ENCODE measurements around the gene CARHSP1. TPM values are rescaled to one million over a fixed set of nuclear protein-coding genes. Genes with fewer than 3 reads are reported as not detected.
"Not testable (repeated sequence)": the region's sequence is repeated elsewhere in the genome, so short reads cannot be mapped to it uniquely, and the experiment has no call there.

CARHSP1 gene
- total RNA-seq, 1 donor from 2014 or later = 27.0 TPM

DNA sequence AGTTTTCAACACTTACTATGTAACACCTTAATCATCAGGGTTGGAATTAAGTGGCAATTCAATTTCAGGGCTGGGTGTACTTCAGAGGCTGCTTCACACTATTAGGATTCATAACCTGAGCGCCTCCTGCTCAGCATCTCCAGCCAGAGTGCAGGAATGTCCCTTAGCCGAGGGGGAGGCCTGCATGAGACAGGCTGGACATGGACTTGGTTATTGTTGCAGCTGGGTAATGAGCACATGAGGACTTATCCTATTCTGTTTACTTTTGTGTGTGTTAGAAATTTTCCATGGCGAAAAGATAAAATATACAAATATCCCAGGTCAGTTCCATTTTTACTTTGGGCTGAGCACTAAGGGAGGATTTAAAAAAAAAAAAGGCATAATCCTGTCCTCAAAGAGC is 60.8 kb downstream of the CARHSP1 start:
- Mint-ChIP-seq H3K36me3 (ENCODE audit: low read depth) (peaks cover 90% of the 10 kb centered on the region), H3K9me3 (no peaks in the 10 kb centered on the region), H3K27me3 (no peaks in the 10 kb centered on the region), H3K27ac (no peak overlapping the region), H3K4me1 (no peaks in the 10 kb centered on the region), H3K4me3 (no peak overlapping the region)
- intact Hi-C loops (cut with micrococcal nuclease) = no loop called here
- ATAC-seq (ENCODE audit: low read depth) = no peak
- POLR2A ChIA-PET = no interaction called here
- DNase-seq = no peak
- TF ChIP-seq, protein P1, sequence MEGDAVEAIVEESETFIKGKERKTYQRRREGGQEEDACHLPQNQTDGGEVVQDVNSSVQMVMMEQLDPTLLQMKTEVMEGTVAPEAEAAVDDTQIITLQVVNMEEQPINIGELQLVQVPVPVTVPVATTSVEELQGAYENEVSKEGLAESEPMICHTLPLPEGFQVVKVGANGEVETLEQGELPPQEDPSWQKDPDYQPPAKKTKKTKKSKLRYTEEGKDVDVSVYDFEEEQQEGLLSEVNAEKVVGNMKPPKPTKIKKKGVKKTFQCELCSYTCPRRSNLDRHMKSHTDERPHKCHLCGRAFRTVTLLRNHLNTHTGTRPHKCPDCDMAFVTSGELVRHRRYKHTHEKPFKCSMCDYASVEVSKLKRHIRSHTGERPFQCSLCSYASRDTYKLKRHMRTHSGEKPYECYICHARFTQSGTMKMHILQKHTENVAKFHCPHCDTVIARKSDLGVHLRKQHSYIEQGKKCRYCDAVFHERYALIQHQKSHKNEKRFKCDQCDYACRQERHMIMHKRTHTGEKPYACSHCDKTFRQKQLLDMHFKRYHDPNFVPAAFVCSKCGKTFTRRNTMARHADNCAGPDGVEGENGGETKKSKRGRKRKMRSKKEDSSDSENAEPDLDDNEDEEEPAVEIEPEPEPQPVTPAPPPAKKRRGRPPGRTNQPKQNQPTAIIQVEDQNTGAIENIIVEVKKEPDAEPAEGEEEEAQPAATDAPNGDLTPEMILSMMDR (IDR thresholded peaks at IDR 0.05) = no peak
- CTCF ChIA-PET = no interaction called here

DNA sequence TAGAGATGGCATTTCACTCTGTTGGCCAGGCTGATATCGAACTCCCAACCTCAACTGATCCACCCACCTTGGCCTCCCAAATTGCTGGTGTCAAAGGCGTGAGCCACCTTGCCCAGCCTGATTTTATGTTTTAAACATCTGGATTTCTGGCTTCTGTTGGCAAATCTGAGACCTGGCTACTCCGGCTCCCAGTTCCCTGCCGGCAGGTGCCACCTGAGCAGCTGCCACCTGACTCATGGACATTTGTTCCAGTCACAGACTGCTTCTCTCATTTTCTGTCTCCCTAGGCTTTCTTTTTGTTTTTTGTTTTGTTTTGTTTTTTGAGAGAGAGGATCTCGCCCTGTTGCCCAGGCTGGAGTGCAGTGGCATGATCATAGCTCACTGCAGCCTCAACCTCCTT is 61.6 kb downstream of the CARHSP1 start:
- Mint-ChIP-seq H3K4me1 (no peaks in the 10 kb centered on the region), H3K27me3 (no peaks in the 10 kb centered on the region), H3K4me3 (no peak overlapping the region), H3K36me3 (ENCODE audit: low read depth) (peaks cover 90% of the 10 kb centered on the region), H3K9me3 (no peaks in the 10 kb centered on the region), H3K27ac (no peak overlapping the region)
- no peak for ATAC-seq (ENCODE audit: low read depth)
- no peak for DNase-seq
- CTCF ChIA-PET = no interaction called here
- TF ChIP-seq, protein P1 (IDR thresholded peaks at IDR 0.05) = no peak
- POLR2A ChIA-PET = no interaction called here
- intact Hi-C loops (cut with micrococcal nuclease) = no loop called here

DNA sequence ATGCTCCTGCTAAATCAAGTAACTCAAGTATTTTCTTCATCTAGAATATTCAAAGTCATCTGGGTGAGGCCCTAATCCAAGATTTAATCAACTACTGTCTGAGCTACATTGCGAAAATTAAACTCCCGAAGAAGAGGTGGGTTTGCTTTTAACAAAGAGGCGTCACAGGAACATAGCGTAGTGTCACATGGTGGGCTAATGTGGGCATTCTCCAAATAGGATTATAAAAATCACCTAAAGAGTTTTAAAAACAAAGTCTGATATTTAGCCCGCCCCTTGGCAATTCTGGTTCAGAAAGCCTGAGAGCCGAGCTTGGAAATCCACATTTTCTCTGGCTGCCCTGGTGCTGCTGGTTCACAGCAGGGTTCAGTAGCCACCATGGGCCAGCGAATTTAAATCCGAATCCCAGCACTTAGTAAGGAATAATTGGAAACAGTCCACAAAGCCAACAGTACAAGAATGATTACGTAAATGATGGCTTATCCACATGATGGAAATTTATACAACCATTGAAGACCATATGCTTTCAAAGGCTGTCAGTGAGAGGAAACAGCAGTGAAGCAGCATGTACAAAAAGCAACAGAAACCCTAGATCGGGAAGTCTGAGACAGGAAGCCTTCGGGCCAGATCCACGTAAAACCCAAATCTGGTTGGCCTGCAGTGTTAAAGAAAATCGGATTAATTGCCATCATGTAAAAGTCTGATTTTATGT is 62.4 kb downstream of the CARHSP1 start:
- Mint-ChIP-seq H3K36me3 (ENCODE audit: low read depth) (peaks cover 89% of the 10 kb centered on the region), H3K27ac (no peak overlapping the region), H3K4me1 (no peaks in the 10 kb centered on the region), H3K9me3 (no peaks in the 10 kb centered on the region), H3K4me3 (no peak overlapping the region), H3K27me3 (no peaks in the 10 kb centered on the region)
- CTCF ChIA-PET = no interaction called here
- TF ChIP-seq, protein P1 (IDR thresholded peaks at IDR 0.05) = no peak
- POLR2A ChIA-PET = no interaction called here
- intact Hi-C loops (cut with micrococcal nuclease) = no loop called here
- ATAC-seq (ENCODE audit: low read depth) = no peak
- DNase-seq = no peak

DNA sequence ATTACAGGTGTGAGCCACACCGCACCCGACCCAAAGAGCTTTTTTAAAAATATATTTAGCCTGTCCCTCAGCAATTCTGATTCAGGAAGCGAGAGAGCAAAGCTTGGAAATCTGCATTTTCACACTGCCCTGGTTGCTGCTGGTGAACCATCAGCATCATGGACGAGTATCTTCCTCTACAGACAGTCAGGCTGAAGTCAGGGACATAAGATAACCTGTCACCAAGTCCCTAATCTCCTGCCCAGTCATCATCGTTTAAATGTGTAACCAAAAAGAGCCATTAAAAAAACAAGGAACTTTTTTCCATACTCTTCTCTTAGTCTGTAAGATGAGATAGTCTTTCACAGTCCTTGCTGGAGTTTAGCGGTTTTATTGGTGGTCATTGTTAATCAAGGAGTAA is 64.5 kb downstream of the CARHSP1 start:
- peaks cover 71% of the 10 kb centered on the region for H3K36me3 Mint-ChIP-seq (ENCODE audit: low read depth)
- no peaks in the 10 kb centered on the region for H3K27me3 Mint-ChIP-seq
- intact Hi-C loops (cut with micrococcal nuclease) = no loop called here
- DNase-seq (no peak), ATAC-seq (ENCODE audit: low read depth) (no peak)
- TF ChIP-seq, protein P1 (IDR thresholded peaks at IDR 0.05) = no peak
- H3K27ac Mint-ChIP-seq = no peak overlapping the region
- ChIA-PET CTCF (no interaction called here), POLR2A (no interaction called here)
- no peak overlapping the region for H3K4me3 Mint-ChIP-seq
- peaks cover 5% of the 10 kb centered on the region for H3K4me1 Mint-ChIP-seq
- no peaks in the 10 kb centered on the region for H3K9me3 Mint-ChIP-seq

DNA sequence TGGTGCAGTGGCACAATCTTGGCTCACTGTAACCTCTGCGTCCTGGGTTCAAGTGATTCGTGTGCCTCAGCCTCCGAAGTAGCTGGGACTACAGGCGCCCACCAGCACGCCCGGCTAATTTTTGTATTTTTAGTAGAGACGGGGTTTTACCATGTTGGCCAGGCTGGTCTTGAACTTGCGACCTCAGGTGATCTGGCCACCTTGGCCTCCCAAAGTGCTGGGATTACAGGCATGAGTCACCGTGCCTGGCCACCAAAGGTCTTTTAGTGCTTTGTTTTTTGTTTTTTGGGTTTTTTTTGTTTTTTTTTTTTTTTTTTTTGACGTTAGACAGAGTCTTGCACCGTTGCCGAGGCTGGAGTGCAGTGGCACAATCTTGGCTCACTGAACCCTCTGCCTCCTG is 65.1 kb downstream of the CARHSP1 start:
- peaks cover 67% of the 10 kb centered on the region for H3K36me3 Mint-ChIP-seq (ENCODE audit: low read depth)
- H3K9me3 Mint-ChIP-seq; H3K27ac Mint-ChIP-seq; DNase-seq; POLR2A ChIA-PET; ATAC-seq (ENCODE audit: low read depth); CTCF ChIA-PET; H3K27me3 Mint-ChIP-seq; intact Hi-C loops (cut with micrococcal nuclease); H3K4me1 Mint-ChIP-seq; H3K4me3 Mint-ChIP-seq: not testable (repeated sequence)

Other genes starting within 250 kb of the CARHSP1 start
- gene METTL22, start 247.3 kb downstream of the CARHSP1 start, total RNA-seq = 36.4 and 49.6 TPM in 2 replicates
- gene ABAT, start 194.4 kb downstream of the CARHSP1 start, total RNA-seq = 12.6 and 13.2 TPM in 2 replicates
- gene TMEM186, start 71.4 kb downstream of the CARHSP1 start, total RNA-seq = 10.6 and 13.0 TPM in 2 replicates
- gene PMM2, start 71.2 kb downstream of the CARHSP1 start, total RNA-seq = 57.4 and 61.1 TPM in 2 replicates
- not detected in 2 replicates for gene LITAFD, start 13.3 kb upstream of the CARHSP1 start, total RNA-seq
- gene USP7, start 94.9 kb upstream of the CARHSP1 start, total RNA-seq = 173 and 193 TPM in 2 replicates
- 77.0 and 85.6 TPM in 2 replicates for gene HAPSTR1, start 222.6 kb upstream of the CARHSP1 start, total RNA-seq

Measured in activated B cell treated with CpG ODN at 0.5 μM for 24 hours (primary cell).